Activated B cell treated with CpG ODN at 0.5 μM for 24 hours (primary cell): ENCODE data around the gene ENDOU. TPM values are rescaled to one million over a fixed set of nuclear protein-coding genes. Genes with fewer than 3 reads are reported as not detected.

ENCODE experiments used
- ATAC-seq: fragments of 200-7000 bp; cut with Tn5 transposase; one replicate; pipeline ENCODE4 v1.10.0; 2021; ENCODE audit warnings: low read depth, mild to moderate bottlenecking, moderate library complexity
- CTCF ChIA-PET: fragments of 350-600 bp; sonication (Branson Sonifier 250); formaldehyde crosslinking; loops from one replicate; lab custom pipeline; 2021; ENCODE audit warnings: antibody characterized with exemption; lab: Charles Lee
- POLR2A ChIA-PET: fragments of 350-600 bp; sonication (Branson Sonifier 250); formaldehyde crosslinking; loops from one replicate; lab custom pipeline; 2021; ENCODE audit warnings: antibody characterized with exemption; lab: Charles Lee
- DNase-seq: peaks from one replicate; pipeline ENCODE4 v3.0.0; 2022
- H3K27ac Mint-ChIP-seq: one replicate; pipeline ENCODE4 v1.8.0; 2020; ENCODE audit warnings: mixed read lengths
- H3K27me3 Mint-ChIP-seq: one replicate; pipeline ENCODE4 v1.8.0; 2021; ENCODE audit warnings: mixed read lengths
- H3K36me3 Mint-ChIP-seq: one replicate; pipeline ENCODE4 v1.8.0; 2021; ENCODE audit warnings: low read depth, mixed read lengths
- H3K4me1 Mint-ChIP-seq: one replicate; pipeline ENCODE4 v1.8.0; 2021; ENCODE audit warnings: mixed read lengths
- H3K4me3 Mint-ChIP-seq: one replicate; pipeline ENCODE4 v1.8.0; 2020; ENCODE audit warnings: mild to moderate bottlenecking, mixed read lengths
- H3K9me3 Mint-ChIP-seq: one replicate; pipeline ENCODE4 v1.8.0; 2020; ENCODE audit warnings: mixed read lengths
- intact Hi-C: fragments of 100-400 bp; cut with micrococcal nuclease; formaldehyde crosslinking; loops from one replicate; pipeline ENCODE4 v1.15.1; 2024
- total RNA-seq: library from RNA; stranded (reverse); gene quantifications from 2 replicates; pipeline ENCODE4 v1.2.3, GENCODE V29; 2022
- TF ChIP-seq, protein P1 (sequence below): fragments of 200-600 bp; IDR thresholded peaks from one replicate; pipeline ENCODE4 v1.8.0; 2022; ENCODE audit warnings: antibody characterized with exemption, mild to moderate bottlenecking

ENDOU gene
- total RNA-seq, 1 donor from 2014 or later: 0.24 TPM

DNA sequence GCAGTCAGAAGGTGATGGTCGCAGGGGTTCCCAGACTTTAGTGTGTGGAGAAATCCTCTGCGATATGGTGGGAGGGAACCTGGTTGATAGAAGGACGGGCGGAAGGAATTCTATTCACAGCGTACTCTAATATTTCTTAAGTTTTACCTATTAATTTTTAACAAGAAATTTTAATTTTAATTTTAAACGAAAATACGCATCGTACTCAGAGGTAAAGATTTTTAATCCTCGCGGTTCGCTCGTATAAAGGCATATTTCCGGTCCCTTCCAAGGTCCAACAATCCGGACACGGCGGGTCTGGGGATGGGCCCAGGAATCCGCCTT lies 47.4 kb upstream of the ENDOU start:
- Mint-ChIP-seq H3K27me3 (no peaks in the 10 kb centered on the region), H3K36me3 (no peaks in the 10 kb centered on the region), H3K9me3 (no peaks in the 10 kb centered on the region), H3K4me3 (peak overlapping the region; percentile 81), H3K27ac (peak overlapping the region; percentile 69), H3K4me1 (peaks cover 18% of the 10 kb centered on the region)
- intact Hi-C loops: loop anchor here (1.0 kb wide), 3 partner anchors 30 to 57 kb away; no protein-coding TSS in a partner anchor
- TF ChIP-seq, protein P1, sequence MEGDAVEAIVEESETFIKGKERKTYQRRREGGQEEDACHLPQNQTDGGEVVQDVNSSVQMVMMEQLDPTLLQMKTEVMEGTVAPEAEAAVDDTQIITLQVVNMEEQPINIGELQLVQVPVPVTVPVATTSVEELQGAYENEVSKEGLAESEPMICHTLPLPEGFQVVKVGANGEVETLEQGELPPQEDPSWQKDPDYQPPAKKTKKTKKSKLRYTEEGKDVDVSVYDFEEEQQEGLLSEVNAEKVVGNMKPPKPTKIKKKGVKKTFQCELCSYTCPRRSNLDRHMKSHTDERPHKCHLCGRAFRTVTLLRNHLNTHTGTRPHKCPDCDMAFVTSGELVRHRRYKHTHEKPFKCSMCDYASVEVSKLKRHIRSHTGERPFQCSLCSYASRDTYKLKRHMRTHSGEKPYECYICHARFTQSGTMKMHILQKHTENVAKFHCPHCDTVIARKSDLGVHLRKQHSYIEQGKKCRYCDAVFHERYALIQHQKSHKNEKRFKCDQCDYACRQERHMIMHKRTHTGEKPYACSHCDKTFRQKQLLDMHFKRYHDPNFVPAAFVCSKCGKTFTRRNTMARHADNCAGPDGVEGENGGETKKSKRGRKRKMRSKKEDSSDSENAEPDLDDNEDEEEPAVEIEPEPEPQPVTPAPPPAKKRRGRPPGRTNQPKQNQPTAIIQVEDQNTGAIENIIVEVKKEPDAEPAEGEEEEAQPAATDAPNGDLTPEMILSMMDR: no peak
- ChIA-PET POLR2A (interaction anchor here (0.9 to 3.0 kb wide), 14 partner anchors 9 to 66 kb away, joined by 3 to 13 read pairs (median 3); partner anchors contain the start of genes HDAC7 and RPAP3), CTCF (interaction anchor here (0.6 to 11.7 kb wide), 12 partner anchors 10 to 190 kb away, joined by 3 to 416 read pairs (median 5); partner anchors contain the start of genes RAPGEF3, RPAP3 and TMEM106C)
- ATAC-seq (no peak), DNase-seq (no peak)

DNA sequence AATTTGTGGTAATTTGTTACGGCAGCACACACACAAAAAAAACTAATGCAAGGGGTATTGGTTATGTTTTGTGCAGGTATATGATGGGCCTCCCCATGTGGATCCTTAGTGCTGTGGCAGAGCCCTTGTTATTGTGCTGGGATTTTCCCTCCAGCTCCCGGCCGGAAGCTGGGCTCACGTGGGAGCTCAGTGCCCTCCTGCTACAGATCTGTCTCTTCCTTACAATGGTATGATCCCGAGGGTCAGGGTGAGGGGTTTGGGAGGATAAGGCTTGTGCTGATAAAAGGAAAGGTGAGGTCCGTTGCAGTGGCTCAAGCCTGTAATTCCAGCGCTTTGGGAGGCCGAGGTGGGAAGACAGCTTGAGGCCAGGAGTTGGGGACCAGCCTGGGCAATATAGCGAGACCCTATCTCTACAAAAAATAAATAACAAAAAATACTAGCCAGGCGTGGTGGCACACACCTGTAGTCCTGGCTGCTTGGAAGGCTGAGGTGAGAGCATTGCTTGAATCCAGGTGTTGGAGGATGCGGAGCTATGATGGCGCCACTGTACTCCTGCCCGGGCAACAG lies 46.9 kb upstream of the ENDOU start:
- Mint-ChIP-seq H3K4me3 (peak overlapping the region; percentile 81), H3K9me3 (no peaks in the 10 kb centered on the region), H3K27me3 (no peaks in the 10 kb centered on the region), H3K4me1 (peaks cover 18% of the 10 kb centered on the region), H3K27ac (peak overlapping the region; percentile 69), H3K36me3 (no peaks in the 10 kb centered on the region)
- no peak for DNase-seq
- intact Hi-C loops: no loop called here
- no peak for ATAC-seq
- POLR2A ChIA-PET: interaction anchor here (0.9 to 3.0 kb wide), 13 partner anchors 17 to 66 kb away, joined by 3 to 13 read pairs (median 3); partner anchors contain the start of genes HDAC7 and RPAP3
- CTCF ChIA-PET: interaction anchor here (0.6 to 11.7 kb wide), 10 partner anchors 10 to 191 kb away, joined by 3 to 416 read pairs (median 6); partner anchors contain the start of genes RPAP3 and TMEM106C
- TF ChIP-seq, protein P1: no peak

DNA sequence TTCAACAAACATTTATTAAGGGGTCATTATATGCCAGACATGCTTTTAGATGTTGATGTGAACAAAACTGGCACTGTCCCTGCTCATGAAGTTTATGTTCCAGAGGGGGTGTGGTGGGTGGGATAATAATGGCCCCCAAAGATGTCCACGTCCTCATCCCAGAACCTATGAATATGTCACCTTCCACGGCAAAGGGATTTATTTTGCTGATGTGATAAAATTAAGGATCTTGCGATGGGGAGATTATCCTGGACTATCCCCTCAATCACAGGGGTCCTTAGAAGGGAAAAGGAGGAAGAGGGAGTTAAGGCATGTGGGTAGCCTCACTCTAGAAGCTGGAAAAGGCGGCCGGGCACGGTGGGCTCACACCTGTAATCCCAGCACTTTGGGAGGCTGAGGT lies 46.0 kb upstream of the ENDOU start:
- no peak overlapping the region for H3K4me3 Mint-ChIP-seq
- TF ChIP-seq, protein P1: no peak
- no peaks in the 10 kb centered on the region for H3K36me3 Mint-ChIP-seq
- peaks cover 18% of the 10 kb centered on the region for H3K4me1 Mint-ChIP-seq
- POLR2A ChIA-PET: interaction anchor here (1.0 to 1.4 kb wide), 2 partner anchors 16 to 61 kb away, joined by 4 to 5 read pairs; no protein-coding TSS in a partner anchor
- no peaks in the 10 kb centered on the region for H3K9me3 Mint-ChIP-seq
- CTCF ChIA-PET: interaction anchor here (0.7 to 11.7 kb wide), 5 partner anchors 9 to 55 kb away, joined by 3 to 416 read pairs (median 7); no protein-coding TSS in a partner anchor
- no peak overlapping the region for H3K27ac Mint-ChIP-seq
- DNase-seq (no peak), ATAC-seq (no peak)
- intact Hi-C loops: no loop called here
- no peaks in the 10 kb centered on the region for H3K27me3 Mint-ChIP-seq

DNA sequence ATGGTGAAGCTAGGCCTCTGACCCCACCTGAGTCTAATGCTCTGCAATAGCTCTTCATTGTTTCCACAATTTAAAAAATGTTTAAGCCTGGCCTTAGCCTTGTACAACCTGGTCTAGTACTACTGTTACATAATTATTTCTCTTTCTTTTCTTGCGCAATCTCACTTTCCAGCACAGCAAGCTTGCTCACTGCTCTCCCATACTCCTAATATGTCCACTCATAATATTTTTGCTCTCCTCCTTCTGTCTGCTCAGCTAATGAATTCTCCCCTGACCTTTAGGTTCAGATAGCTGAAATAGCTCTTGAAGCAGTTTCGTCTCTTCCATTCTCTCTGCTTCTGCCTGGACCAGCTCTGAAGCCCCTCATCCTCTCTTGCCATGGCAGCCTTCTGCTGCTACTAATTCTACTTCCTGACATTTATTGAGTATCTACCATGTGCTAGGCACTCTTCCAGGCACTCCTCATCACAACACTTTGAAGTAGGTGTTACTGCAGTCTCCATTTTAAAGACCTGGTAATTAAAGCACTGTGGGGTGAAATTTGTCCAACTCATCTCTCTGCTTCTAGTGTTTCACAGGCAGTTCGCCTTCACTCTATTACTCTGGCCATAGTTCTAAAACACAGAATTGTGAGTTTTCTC lies 44.9 kb upstream of the ENDOU start:
- no peaks in the 10 kb centered on the region for H3K27me3 Mint-ChIP-seq
- DNase-seq (no peak), ATAC-seq (no peak)
- no peak overlapping the region for H3K4me3 Mint-ChIP-seq
- peaks cover 16% of the 10 kb centered on the region for H3K4me1 Mint-ChIP-seq
- no peaks in the 10 kb centered on the region for H3K9me3 Mint-ChIP-seq
- no peaks in the 10 kb centered on the region for H3K36me3 Mint-ChIP-seq
- no peak overlapping the region for H3K27ac Mint-ChIP-seq
- POLR2A ChIA-PET: interaction anchor here (1.4 kb wide), 1 partner anchor 15 kb away, joined by 4 read pairs; no protein-coding TSS in a partner anchor
- TF ChIP-seq, protein P1: no peak
- CTCF ChIA-PET: interaction anchor here (0.8 to 11.7 kb wide), 7 partner anchors 8 to 70 kb away, joined by 3 to 416 read pairs (median 5); partner anchors contain the start of gene RAPGEF3
- intact Hi-C loops: no loop called here
